Ovary (tissue), 3 donors: ENCODE measurements around the gene BLID.

Source experiments
- EP300 ChIP-seq: sonication (generic); formaldehyde crosslinking; IDR thresholded peaks from one replicate; pipeline ENCODE4 v1.6.1; 2017; ENCODE audit warnings: antibody characterized with exemption
- POLR2A ChIP-seq: fragments of 450-650 bp; IDR thresholded peaks from one replicate; pipeline ENCODE4 v1.6.1; 2017; ENCODE audit warnings: antibody characterized with exemption, mild to moderate bottlenecking, moderate library complexity
- TF ChIP-seq, protein P1 (sequence below), 3 donors: fragments of 450-650 bp in 2 of 3; fragments of 200-600 bp in 1 of 3; IDR thresholded peaks; one replicate each; pipeline versions ENCODE4 v1.5.1 to v1.8.0; 2016 to 2022; ENCODE audit warnings: antibody characterized with exemption in 3 of 3, mild to moderate bottlenecking in 1 of 3
- donor health status: DM: no; HTN: no; CAD: no.

DNA sequence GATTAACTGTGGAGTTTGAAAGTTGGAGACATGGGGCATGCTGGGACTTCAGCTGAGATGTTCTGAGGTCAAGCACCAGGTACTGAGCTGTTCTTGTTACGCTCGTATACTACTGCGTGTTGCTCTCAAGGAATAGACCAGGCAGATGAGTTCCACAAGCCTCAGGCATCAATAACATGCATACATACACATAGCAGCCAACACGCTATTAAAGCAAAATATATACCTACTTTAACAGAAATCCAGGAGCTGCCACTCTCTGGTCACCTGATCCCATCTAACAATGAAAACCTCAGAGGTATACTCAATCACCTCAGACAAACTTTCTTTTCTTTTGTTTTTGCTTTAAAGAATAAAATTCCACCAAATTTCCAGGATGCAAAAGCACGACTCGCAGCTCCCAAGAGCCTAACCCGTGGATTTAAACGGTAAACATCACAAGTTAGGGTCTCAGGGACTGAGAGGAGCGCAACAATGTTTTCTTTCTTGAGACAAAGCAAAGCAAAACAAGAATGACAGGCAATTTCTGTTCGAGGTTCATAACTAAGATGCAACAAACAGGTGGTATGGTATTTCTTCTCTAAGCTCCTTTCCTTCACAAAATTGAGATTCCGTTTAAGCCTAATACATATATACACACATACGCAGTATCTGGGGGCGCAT is 16.5 kb downstream of the BLID start:
- TF ChIP-seq, protein P1, sequence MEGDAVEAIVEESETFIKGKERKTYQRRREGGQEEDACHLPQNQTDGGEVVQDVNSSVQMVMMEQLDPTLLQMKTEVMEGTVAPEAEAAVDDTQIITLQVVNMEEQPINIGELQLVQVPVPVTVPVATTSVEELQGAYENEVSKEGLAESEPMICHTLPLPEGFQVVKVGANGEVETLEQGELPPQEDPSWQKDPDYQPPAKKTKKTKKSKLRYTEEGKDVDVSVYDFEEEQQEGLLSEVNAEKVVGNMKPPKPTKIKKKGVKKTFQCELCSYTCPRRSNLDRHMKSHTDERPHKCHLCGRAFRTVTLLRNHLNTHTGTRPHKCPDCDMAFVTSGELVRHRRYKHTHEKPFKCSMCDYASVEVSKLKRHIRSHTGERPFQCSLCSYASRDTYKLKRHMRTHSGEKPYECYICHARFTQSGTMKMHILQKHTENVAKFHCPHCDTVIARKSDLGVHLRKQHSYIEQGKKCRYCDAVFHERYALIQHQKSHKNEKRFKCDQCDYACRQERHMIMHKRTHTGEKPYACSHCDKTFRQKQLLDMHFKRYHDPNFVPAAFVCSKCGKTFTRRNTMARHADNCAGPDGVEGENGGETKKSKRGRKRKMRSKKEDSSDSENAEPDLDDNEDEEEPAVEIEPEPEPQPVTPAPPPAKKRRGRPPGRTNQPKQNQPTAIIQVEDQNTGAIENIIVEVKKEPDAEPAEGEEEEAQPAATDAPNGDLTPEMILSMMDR (IDR thresholded peaks at IDR 0.05): no peak
- TF ChIP-seq POLR2A: no peak
- no peak for TF ChIP-seq EP300
